Stimulated activated CD4-positive, alpha-beta T cell treated with anti-CD3 and anti-CD28 coated beads, TNF-alpha, amount 100 ng/mL, for 4 hours (primary cell): Measurements from ENCODE around the gene KRT15.
"Not testable (repeated sequence)": the region's sequence is repeated elsewhere in the genome, so short reads cannot be mapped to it uniquely, and the experiment has no call there.

Experiments used
- DNase-seq, 3 experiments: peaks; one replicate each; pipeline ENCODE4 v3.0.0-alpha.2; 2020; ENCODE audit warnings: low read depth in 3 of 3

Gene KRT15

DNA sequence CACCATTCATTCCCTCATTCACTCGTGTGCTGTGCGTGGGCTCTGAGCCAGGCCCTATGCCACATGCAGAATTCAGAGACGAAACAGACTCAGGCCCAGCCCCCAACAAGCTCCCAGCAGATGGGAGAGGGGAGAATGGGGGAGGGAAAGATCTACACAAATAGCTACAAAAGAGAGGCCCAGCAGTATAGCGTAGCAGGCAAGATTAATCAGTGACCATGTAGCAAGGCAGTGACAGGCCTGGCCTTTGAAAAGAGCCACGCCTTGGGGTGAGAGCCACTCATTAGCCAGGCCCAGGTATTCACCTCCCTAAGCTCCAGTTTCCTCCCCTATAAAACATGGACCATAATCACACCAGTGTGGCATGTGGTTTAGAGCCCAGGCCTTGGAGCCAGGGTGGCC lies 25.8 kb upstream of the KRT15 start:
- DNase-seq = no peak

DNA sequence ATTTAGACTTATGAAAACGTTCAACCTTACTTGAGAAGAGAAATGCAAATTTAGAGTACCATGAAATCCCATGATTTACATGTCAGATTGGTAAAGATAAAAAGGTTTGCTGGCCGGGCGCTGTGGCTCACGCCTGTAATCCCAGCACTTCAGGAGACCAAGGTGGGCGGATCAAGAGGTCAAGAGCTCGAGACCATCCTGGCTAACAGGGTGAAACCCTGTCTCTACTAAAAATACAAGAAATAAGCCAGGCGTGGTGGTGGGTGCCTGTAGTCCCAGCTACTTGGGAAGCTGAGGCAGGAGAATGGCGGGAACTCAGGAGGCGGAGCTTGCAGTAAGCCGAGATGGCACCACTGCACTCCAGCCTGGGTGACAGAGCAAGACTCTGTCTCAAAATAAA lies 24.1 kb upstream of the KRT15 start:
- DNase-seq = not testable (repeated sequence)

DNA sequence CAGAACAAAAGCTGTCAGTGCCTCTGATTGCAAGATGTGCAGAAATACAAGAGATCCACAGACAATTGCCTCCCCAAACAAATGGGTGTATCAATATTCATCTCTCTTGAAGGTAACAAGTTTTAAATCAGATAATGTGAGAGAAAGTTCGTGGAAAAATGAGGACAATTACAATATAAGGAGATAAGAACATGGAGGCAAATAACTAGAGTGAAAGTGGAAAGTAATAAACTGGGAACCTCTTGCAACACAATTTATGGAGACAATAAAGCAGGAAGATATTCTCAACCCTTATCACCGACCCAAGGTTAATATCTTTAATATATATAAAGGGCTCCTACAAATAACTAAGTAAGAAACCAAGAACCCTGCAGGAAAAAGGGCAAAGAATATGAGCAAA lies 23.7 kb upstream of the KRT15 start:
- no peak for DNase-seq

- DNase-seq = no peak
Observed at GRCh38 chr17:41540921-41541625, 22.4 kb upstream of the KRT15 start.

DNA sequence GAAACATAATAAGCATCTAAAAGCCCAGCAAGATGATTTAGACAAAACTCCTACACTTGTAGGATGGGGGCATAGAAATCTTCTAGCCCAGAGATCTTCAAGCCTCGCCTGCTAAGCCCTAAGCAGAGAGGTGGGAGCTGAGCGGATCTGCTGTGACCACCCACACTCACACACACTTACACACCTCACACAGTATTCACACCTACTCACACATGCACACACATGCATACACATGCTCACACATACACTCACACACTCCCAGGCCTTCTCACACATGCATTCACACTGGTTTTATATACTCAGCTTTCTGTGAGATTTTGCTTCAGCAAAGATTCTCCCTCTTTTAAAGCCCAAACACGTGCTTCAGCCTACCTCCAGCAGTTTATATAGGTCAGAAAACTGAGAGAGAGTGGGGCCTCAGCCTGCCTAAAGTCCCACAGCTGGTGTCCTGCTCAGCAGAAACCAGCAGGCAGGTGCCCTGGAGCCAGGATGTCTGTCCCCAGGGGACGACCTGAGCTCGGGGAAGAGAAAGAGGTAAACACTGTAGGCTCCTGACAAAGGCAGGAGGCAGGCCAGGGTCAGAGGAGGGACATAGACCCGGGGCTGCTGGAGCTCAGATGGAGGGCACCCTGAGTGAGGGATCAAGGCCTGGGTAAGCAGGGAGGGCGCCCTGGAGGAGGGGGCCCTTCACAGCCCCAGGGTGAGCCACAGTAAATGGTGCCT lies 21.4 kb upstream of the KRT15 start:
- no peak for DNase-seq

GRCh38 chr17:41539071-41539492 lies 20.4 kb upstream of the KRT15 start:
- no peak for DNase-seq

GRCh38 chr17:41538565-41538991 lies 19.9 kb upstream of the KRT15 start:
- DNase-seq = no peak

GRCh38 chr17:41537990-41538389 lies 19.3 kb upstream of the KRT15 start:
- DNase-seq = no peak

DNA sequence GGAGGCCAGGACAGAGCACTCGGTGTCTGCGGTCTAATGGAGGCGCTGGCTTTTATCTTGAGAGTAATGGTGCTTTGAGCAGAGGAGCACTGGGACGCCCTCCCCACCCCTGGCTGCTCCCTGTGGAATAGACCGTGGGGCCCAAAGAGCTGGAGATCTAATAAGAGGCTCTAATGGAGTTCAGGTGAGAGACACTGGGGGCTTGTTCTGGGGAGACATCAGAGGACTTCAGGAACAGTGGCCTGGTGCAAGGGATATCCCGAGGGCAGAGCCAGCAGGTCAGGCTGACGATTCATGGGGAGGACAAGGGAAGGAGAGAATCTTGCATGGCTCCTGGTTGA lies 18.9 kb upstream of the KRT15 start:
- DNase-seq = no peak

DNA sequence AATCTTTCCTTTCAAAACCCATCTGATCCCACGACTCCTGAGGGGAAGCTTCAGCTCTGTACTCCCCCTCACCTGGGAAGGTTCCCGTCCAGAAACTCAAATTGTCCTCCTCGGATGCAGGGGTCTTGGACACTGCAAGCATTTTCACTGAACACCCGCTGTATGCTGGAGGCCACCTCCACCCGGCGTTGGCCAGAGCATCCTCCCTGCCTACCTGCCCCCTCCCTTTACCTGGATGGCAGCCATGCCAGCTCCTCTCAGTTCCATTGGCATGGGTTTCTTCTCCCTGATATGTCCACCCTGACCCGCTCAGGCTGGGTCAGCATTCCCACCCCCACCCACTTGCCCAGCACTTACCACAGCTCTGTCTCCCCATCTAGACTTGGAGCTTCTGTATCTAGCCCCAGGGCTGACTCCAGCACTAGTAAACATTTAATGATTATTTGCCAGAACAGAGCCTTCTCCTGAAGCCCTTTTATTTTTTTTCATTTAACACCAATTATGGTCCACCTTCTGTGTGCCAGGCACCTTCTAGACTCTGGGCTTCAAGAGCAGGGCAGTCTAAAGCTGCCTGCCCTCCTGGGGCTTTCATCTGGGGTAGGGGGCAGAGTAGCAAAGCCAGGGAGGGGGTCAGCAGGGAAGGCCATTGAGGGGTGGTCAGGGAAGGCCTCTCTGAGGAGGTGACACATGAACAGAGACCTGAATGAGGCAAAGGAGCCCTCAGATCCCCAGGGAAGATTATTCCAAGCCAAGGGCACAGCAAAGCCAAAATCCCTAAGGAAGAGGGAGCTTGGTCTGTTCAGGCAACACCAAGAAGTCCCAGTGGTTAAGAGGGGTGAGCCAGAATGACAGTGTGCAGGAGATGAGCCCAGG lies 18.3 kb upstream of the KRT15 start:
- DNase-seq = no peak

DNA sequence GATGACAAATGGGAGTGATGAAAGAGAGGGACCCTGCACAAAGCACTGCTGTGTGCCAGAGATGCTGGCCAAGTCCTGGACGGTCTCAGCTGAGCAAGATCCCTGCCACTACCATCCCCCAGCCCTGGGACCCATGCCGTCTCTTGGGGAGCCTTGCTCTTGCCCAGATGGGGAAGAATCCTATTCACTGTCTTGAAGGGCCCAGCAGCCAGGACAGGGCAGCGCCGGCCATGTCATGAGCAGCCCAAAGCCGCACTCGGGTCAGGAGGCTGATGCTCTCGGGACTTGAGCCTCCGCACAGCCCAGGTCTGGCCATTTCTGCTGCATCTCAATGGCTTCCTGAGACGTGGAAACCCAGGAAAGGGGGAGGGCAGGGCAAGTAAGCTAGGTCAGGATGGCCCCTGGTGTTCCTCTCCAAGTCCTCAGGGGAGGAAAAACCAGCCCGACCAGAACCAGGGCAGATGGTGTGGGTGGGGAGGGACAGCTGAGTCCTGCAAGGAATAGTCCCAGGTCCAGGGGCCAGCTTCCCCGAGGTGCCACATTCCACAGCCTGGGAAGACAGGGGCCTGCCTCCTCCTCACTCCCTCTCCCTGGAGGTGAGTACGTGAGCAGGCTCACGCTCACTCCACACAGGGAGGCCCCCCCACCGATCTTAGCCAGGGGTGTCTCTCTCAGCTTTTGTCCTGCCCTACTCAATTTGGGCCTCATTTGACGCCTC lies 17.2 kb upstream of the KRT15 start:
- DNase-seq = no peak

DNA sequence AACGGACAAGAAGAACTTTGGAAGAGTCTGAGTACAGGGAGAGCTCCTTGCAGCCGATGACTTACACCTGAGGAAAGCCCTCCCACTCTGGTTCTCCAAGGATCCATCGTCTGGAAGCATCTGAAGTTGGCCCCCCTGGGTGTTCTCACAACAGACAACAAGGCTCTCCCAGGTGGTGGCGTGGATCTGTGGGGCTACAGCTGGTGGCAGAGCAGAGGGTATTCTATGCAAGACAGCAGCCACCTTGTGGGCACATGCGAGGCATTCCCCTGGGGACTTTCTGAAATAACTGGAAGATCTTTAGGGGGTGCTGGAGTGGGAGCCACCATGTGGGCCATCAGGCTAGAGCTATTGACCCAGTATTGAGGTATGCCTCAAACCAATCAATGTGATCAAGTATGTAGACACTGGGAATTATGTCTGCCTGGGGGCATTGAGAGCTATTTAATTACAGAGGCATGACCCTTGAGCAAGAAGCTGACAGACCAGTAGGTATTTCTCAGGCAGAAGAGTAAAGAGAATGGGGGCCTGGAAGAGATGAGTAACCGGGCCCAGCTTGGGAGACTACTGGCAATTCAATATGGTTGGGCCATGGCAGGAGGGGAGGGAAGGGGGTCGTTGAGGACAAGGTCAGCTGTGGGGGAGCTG lies 16.3 kb upstream of the KRT15 start:
- no peak for DNase-seq

DNA sequence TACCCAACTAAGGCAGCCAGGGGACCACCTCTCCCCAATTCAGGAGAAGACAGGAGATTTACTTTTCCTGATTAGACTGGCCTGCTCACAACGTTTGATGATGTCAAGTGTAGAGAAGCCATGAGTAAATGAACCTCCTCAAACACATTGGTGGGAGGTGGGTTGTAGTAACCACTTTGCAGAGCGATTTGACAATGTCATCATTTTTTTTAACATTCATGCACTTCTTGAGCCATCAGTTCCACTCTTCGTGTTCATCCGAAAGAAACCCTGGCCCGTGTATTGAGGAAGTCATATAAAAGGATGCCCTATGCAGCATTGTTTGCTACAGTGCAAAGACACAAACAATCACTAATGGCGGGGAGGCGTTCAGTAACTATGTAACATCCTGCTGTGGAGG lies 14.9 kb upstream of the KRT15 start:
- DNase-seq = no peak

DNA sequence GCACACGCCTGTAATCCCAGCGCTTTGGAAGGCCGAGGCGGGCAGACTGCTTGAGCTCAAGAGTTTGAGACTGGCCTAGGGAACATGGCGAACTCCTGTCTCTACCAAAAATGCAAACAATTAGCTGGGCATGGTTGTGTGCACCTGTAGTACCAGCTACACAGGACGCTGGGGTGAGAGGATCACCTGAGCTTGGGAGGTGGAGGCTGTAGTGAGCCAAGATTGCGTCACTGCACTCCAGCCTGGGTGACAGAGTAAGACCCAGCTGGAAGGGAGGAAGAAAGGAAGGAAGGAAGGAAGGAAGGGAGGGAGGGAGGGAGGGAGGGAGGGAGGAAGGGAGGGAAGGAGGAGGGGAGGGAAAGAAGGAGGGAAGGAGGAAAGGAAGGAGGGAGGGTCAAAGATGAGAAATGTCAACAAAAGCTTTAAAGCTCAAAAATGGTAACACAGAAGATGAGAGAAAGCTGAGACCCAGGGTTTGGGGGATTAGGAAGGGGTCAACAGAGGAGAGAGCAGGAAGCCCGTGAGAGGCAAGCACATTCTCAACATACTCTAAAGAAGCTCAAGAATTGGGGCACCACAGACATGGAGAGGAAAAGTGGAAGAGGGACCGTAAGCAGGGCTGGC lies 14.4 kb upstream of the KRT15 start:
- no peak for DNase-seq

DNA sequence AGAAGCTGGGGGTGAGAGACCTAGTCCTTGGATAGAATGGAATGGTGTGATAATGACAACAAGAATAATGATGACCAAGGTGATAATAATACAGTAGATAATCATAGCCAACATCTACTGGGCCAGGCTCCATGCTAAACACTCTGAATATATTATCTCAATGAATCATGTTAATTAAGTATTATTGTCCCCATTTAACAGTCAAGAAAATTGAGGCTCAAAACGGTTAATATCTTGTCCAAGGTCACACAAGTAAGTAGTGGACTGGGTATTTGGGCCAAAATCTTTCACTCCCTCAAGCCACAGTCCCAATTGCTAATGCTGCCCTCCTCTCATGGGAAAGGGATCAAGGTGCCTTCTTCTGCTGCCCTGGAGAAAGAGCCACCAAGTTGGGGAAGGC lies 13.3 kb upstream of the KRT15 start:
- no peak for DNase-seq

DNA sequence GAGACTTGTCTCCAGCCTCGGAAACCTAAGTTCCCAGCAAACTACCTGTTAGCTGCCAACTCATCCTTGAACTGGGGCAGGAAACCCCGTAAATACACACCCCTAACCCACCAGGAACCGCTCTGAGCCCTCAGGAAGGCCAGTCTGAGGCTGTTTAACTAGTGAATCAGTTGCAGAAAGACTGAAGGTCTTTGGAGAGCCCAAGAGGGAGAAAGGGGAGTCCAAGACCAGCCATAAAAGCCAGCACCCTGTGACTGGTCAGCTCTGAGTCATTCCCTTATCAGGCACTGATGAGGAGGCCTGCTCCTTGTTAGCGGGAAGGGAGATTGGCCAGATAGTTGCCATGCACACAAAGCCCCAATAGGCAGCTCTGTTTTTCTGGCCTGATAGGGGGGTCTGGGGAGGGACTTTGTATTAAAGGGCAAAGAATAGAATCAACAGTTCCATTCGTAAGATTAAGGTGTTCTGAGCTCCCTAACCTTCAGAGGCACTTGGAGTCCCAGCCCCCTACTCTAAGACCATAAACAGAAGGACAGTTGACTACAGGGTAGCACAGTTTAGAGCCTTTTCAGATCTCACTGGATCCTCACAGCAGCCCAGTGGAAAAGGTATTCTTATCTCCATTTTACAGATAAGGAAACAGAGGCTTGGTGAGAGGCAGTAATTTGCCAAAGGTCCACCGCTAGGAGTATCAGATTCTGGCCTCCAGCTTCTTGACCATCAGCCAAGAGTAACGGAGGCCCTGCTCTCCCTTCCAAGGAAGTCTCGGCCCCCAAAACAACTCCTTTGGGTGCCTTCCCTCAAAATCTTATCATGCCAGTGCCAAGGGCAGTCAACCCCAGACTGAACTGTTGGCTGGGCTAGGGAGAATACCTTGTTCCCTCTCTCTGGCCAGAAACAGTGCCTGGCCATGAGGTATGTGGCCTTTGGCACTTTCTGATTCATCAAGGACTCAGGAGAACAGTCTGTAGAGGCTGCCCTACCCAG lies 11.7 kb upstream of the KRT15 start:
- DNase-seq = no peak

DNA sequence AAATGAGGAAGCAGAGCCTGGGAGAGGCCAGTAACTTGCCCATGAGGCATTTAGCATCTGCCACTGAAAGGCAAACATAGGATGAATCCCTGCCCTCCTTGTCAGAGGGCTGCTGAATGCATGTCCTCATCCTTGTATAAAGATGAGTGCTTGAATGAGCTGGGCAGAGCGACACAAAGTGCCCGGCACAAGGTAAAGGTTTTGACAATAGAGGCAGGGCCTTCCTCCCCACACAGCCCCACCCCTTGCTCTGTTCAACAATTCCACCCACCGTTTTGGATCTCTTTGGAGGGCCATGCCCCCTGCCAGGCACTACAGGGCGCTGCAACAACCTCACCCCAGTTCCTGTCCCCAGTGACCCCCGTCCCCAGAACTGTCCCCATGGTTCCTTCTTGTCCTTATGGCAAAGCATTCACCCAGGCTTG lies 10.8 kb upstream of the KRT15 start:
- no peak for DNase-seq

DNA sequence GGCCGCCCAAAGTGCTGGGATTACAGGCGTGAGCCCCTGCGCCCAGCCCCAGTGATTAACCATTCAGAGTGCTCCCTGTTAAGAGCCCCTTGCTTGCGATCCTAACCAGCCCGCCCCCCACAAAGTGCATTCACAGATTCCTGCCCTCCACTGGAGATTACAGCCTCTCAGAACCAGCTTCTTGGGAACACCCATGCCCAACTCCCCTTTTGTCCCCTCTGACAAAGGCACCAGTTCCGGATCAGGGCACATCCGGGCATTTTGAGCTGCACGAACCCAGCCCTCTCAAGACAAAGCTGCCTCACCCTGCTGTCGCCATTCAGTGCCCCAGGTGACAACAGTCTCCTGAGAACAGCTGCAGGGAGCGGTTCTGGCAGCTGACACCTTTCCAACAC lies 10.3 kb upstream of the KRT15 start:
- no peak for DNase-seq

DNA sequence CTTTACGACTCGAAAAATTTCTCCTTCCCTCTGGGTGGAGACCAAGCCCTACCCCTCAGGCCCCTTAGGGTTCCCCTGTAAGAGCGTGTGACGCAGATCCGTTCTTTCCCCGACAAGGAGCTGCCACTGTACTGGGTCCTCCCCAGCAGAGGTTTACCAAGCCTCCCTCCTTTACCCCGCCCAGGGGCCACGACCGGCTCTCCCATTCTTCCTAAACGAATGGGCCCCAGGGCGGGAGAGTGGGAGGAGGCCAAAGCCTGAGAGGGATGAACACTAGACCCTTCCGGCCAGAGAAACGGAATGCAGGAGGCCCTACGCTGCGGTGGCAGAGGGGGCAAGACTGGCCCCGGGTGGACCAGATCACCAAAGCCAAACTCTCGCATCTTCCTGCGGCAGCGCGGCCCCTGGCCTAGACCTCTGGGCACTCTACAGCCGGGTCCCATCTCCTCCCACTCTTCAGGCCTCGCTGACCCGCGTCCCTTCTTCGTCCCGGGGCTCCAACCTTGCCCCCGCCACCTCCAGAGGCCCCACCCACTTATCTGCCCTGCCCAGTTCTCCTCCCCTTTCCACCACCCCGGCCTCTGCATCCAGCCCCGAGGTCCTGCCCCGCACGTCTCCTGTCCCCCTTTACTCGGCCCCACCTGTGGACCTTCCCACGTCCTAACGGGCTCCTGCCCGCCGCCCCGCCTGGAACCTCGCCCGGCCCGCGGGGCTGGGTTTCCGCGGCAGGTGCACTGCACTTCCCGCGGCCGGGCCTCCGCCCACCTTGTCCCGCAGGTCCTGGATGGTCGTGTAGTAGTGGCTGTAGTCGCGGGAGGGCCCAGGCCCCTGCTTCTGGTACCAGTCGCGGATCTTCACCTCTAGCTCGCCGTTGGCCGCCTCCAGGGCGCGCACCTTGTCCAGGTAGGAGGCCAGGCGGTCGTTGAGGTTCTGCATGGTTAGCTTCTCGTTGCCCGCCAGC lies 8.7 kb upstream of the KRT15 start:
- DNase-seq = no peak
